NT2/D1 (cell line): ENCODE measurements around the gene GSTT2B.
"Not testable (repeated sequence)": the region's sequence is repeated elsewhere in the genome, so short reads cannot be mapped to it uniquely, and the experiment has no call there.

Source experiments
- SUZ12 ChIP-seq: IDR thresholded peaks from 2 replicates; pipeline ENCODE4 v1.6.1; 2011; ENCODE audit not compliant: insufficient read length, insufficient read depth; ENCODE audit errors: extremely low read depth
- YY1 ChIP-seq: IDR thresholded peaks from 2 replicates; pipeline ENCODE4 v1.6.1; 2011; ENCODE audit not compliant: insufficient read length, insufficient read depth
- ZNF274 ChIP-seq: IDR thresholded peaks from 2 replicates; pipeline ENCODE4 v1.6.1; 2011; ENCODE audit warnings: mild to moderate bottlenecking, low read depth, low read length

DNA sequence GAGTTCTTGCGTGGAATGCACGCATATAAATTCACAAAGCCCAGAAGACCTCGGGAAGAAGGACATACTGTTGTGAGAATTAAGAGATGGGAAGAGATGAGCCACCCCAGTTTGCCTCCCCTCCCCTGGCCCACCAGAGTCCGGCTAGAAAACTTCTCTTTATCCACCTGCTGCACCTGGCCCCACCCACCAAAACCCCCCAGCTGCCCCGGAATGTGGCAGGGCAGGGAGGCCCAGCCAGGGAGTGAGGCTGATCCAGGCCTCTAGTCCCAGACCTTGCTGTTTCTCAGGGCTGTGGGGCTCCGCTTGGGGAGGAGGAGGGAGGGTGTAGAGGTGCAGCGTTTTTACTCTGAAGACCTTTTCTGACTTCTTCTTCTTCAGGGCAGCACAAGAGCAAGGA, 19.6 kb upstream of the GSTT2B start:
- not testable (repeated sequence) for TF ChIP-seq ZNF274, SUZ12, YY1
